GM11168 (cell line): ENCODE data around the gene TMEM45A.
"Not testable (repeated sequence)": the region's sequence is repeated elsewhere in the genome, so short reads cannot be mapped to it uniquely, and the experiment has no call there.

ENCODE experiments used
- in situ Hi-C: fragments of 300-500 bp; cut with MboI; formaldehyde crosslinking; loops from one replicate; pipeline ENCODE4 v1.12.0; 2022; ENCODE audit warnings: low sequenced_read_pairs; ENCODE audit not compliant: unreplicated experiment

The TMEM45A gene

GRCh38 chr3:100527347-100527735, 34.9 kb downstream of the TMEM45A start:
- in situ Hi-C loops: no loop called here

GRCh38 chr3:100531093-100531492, 38.7 kb downstream of the TMEM45A start:
- in situ Hi-C loops: no loop called here

- in situ Hi-C loops: no loop called here
These were observed 40.0 kb downstream of the TMEM45A start for GRCh38 chr3:100532411-100532810.

GRCh38 chr3:100533176-100533575, 40.8 kb downstream of the TMEM45A start:
- in situ Hi-C loops: no loop called here

- in situ Hi-C loops: no loop called here
These were observed 43.2 kb downstream of the TMEM45A start for GRCh38 chr3:100535610-100535943.

- in situ Hi-C loops: no loop called here
These were observed 43.7 kb downstream of the TMEM45A start for GRCh38 chr3:100536093-100536492.

DNA sequence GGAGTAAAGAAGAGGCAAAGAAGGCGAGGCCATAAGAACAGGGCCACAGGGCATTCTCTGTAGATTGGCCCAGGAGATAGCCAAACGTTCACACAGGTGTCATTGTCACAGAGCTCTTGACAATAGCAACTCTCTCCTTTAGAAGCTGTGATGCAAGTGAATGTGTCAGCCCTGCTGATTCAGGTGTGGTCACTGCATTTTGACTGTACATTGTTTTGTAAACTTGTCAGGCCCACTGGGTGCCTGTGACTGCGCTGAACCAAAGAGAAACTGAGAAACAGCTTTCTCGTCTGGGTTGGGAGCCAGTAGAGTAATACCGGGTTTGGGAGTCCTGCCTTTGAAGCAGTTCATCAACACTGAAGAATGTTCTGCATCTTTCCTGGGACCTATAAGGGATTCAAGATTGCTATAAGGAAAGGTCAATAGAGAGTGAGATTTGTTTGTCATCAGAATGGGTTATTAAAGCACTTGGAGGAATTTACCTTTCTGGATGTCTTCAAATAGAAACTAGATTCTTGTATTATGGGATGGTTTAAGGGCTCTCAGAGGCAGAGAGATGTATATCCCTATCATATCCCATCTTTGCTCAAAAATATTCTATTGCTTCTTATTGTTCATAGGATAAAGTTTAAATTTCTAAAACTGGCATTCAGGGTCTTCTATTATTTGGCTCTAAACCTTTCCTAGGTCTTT, 45.4 kb downstream of the TMEM45A start:
- in situ Hi-C loops: no loop called here

GRCh38 chr3:100538339-100538706, 45.9 kb downstream of the TMEM45A start:
- in situ Hi-C loops: no loop called here

- in situ Hi-C loops: no loop called here
These were observed 48.4 kb downstream of the TMEM45A start for GRCh38 chr3:100540791-100541334.

GRCh38 chr3:100541428-100541827, 49.0 kb downstream of the TMEM45A start:
- in situ Hi-C loops: not testable (repeated sequence)

DNA sequence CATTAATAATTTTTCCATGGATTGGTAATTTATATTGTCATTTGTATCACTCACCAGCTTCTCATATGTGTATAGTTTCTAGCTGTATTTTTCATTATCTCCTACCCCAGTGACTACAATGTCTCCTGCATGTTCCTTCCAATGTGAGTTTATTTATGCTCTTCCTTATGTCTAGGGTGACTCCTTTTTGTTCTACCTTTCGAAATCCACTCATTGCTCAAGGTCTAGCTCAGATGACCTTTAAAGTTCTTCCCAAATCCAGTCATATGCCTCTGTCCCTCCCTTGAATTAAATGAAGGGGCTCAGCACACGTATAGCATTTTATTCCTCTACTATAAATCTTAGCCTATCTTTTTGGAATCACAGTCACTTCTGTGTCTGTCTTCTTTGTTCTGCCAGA, 53.0 kb downstream of the TMEM45A start:
- in situ Hi-C loops: no loop called here

- in situ Hi-C loops: no loop called here
These were observed 53.8 kb downstream of the TMEM45A start for GRCh38 chr3:100546020-100546744.

DNA sequence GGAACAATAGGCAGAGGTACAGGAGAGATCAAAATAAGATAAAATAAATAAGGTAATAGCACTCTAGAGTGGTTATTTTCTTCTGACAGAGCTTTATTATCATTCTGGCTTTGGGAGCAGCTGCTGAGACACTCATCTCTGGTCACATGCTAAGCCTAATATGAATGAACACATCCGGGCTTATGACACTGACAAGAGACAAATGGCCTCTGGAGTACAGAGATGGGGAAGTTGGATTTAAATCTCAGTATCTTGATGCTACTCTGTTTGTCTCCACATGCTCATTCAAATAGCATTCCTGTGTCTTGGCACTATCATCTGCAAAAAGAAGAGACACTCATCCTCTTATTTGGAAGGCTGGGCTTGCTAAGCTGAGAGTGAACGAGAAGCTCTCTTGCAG, 55.6 kb downstream of the TMEM45A start:
- in situ Hi-C loops: no loop called here

- in situ Hi-C loops: no loop called here
These were observed 61.4 kb downstream of the TMEM45A start for GRCh38 chr3:100553618-100554372.

DNA sequence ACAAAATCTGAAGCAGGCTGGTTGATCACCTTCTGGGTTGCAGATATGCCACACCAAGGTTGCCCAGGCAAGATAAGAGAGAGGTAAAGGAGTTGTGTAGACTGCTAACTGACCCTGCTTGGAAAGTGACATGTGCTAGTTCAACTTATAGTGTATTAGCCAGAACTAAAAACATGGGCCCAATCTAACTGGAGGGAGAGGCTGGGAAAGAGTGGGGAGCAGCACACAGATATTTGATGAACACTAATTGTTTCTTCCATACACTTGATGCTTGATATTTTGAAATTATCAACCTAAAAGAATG, 61.9 kb downstream of the TMEM45A start:
- in situ Hi-C loops: no loop called here

- in situ Hi-C loops: no loop called here
These were observed 64.4 kb downstream of the TMEM45A start for GRCh38 chr3:100556673-100557310.

- in situ Hi-C loops: no loop called here
These were observed 65.8 kb downstream of the TMEM45A start for GRCh38 chr3:100558233-100558632.

DNA sequence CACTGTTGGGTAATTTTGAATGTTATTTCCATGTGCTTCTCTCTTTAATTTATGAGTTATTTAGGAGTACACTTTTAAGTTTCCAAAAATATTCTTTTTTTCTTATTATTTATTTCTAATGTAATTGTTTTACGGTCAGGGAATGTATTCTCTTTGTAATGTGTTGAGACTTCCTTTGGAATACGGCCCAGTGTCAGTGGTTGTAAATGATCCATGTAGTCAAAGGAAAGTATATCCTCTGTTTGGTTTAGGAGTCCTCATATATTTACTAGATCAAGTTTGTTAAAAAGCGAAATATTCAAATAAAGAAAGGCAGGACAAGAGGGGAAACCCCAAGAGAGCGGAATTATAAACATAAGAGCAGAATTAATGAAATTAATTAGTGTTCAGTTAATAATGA, 68.0 kb downstream of the TMEM45A start:
- in situ Hi-C loops: no loop called here

GRCh38 chr3:100561459-100562158, 69.2 kb downstream of the TMEM45A start:
- in situ Hi-C loops: no loop called here

DNA sequence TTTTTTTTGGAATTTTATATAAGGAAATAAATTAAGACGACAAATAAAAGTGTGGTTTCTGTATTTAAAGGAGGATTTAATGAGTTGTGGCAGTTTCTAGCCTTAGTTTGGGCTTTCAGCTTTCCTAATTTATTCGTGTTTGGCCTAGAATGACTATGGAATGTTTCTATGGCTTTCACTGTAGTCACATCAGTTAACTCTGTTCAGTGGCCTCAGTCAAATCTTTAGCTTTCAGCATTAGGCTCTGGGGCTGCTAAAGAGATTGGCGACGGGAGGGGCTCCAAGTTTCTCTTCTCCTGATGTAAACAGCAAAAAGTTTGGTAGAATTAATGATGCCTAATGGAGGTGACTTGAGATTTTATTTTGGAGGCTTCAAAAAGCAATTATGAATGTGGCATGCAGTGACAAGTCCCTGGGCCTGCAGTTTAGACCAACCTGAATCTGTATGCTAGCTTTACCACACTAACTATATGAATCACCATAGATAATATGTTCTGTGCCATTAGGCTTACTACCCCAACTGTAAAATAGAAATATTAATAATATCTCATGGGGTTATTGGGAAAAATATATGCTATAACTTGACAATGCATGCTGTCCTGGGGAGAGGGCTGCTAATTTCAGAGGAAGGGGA, 69.9 kb downstream of the TMEM45A start:
- in situ Hi-C loops: no loop called here
